Neural cell (in vitro differentiated cells): ENCODE results near the gene INTS11. TPM values are rescaled to one million over a fixed set of nuclear protein-coding genes. Genes with fewer than 3 reads are reported as not detected.

ENCODE experiments used
- H2AFZ ChIP-seq: fragments of 200-600, 300-800 bp; sonication (generic), shearing (Covaris generic); 2 replicates; pipeline ENCODE4 v1.6.0; 2014; ENCODE audit warnings: low read depth, mild to moderate bottlenecking, antibody characterized with exemption, low read length, moderate library complexity
- H3F3A ChIP-seq: fragments of 200-600 bp; shearing (Covaris generic); 2 replicates; pipeline ENCODE4 v1.6.1; 2016; ENCODE audit warnings: mild to moderate bottlenecking, moderate library complexity, mixed read lengths, antibody characterized with exemption, low read length; ENCODE audit not compliant: insufficient read depth, poor library complexity, severe bottlenecking
- H3K27ac ChIP-seq: fragments of 200-600, 300-800 bp; sonication (generic), shearing (Covaris generic); 2 replicates; pipeline ENCODE4 v1.5.1; 2014; ENCODE audit warnings: mild to moderate bottlenecking, low read length, moderate library complexity
- H3K27me3 ChIP-seq: fragments of 300-800, 200-600 bp; sonication (generic), shearing (Covaris generic); 2 replicates; pipeline ENCODE4 v1.6.0; 2014; ENCODE audit warnings: mild to moderate bottlenecking, low read depth, low read length, moderate library complexity; ENCODE audit not compliant: insufficient read depth
- H3K36me3 ChIP-seq: fragments of 300-800, 200-600 bp; sonication (generic), shearing (Covaris generic); 2 replicates; pipeline ENCODE4 v1.5.1; 2014; ENCODE audit warnings: mild to moderate bottlenecking, antibody characterized with exemption, low read length, moderate library complexity; ENCODE audit not compliant: insufficient read depth
- H3K4me2 ChIP-seq: fragments of 300-800, 200-600 bp; sonication (generic), shearing (Covaris generic); 2 replicates; pipeline ENCODE4 v1.6.0; 2014; ENCODE audit warnings: mild to moderate bottlenecking, low read length
- H3K4me3 ChIP-seq: fragments of 300-800, 200-600 bp; sonication (generic), shearing (Covaris generic); 2 replicates; pipeline ENCODE4 v1.5.1; 2014; ENCODE audit warnings: mild to moderate bottlenecking, low read length, moderate library complexity
- H3K79me2 ChIP-seq: fragments of 200-600 bp; shearing (Covaris generic); replicated peaks from 2 replicates; pipeline ENCODE4 v1.6.0; 2014; ENCODE audit warnings: mild to moderate bottlenecking, low read length, moderate library complexity; ENCODE audit not compliant: insufficient read depth
- H3K9ac ChIP-seq: fragments of 300-800, 200-600 bp; sonication (generic), shearing (Covaris generic); 2 replicates; pipeline ENCODE4 v1.6.1; 2016; ENCODE audit warnings: mild to moderate bottlenecking, low read length, mixed read lengths
- H3K9me2 ChIP-seq: fragments of 200-600 bp; shearing (Covaris generic); 2 replicates; pipeline ENCODE4 v1.6.1; 2016; ENCODE audit warnings: mild to moderate bottlenecking, low read length, mixed read lengths; ENCODE audit not compliant: insufficient read depth
- H3K9me3 ChIP-seq: fragments of 200-600, 300-800 bp; sonication (generic), shearing (Covaris generic); 2 replicates; pipeline ENCODE4 v1.6.1; 2016; ENCODE audit warnings: mild to moderate bottlenecking, mixed run types, low read length, moderate library complexity, mixed read lengths
- H4K20me1 ChIP-seq: fragments of 200-600 bp; shearing (Covaris generic); 2 replicates; pipeline ENCODE4 v1.6.1; 2016; ENCODE audit warnings: mild to moderate bottlenecking, mixed run types; ENCODE audit not compliant: insufficient read depth
- EP300 ChIP-seq: fragments of 450-650 bp; conservative IDR thresholded peaks from 2 replicates; pipeline ENCODE4 v1.6.1; 2014; ENCODE audit warnings: antibody characterized with exemption, mild to moderate bottlenecking, moderate library complexity; ENCODE audit not compliant: poor library complexity, severe bottlenecking
- EZH2 ChIP-seq: fragments of 200-600, 300-800 bp; shearing (Covaris generic), sonication (generic); IDR thresholded peaks from 2 replicates; pipeline ENCODE4 v1.6.1; 2014; ENCODE audit warnings: antibody characterized with exemption, low read length, borderline replicate concordance, mild to moderate bottlenecking; ENCODE audit not compliant: insufficient read depth, poor library complexity, severe bottlenecking
- MXI1 ChIP-seq: fragments of 450-650 bp; conservative IDR thresholded peaks from 2 replicates; pipeline ENCODE4 v1.6.1; 2014; ENCODE audit warnings: antibody characterized with exemption, mild to moderate bottlenecking; ENCODE audit not compliant: poor library complexity, severe bottlenecking
- POLR2AphosphoS5 ChIP-seq: IDR thresholded peaks from 2 replicates; pipeline ENCODE4 v1.6.1; 2012
- RAD21 ChIP-seq: fragments of 450-650 bp; conservative IDR thresholded peaks from 2 replicates; pipeline ENCODE4 v1.6.1; 2014; ENCODE audit warnings: antibody characterized with exemption, mild to moderate bottlenecking, moderate library complexity
- SMC3 ChIP-seq: fragments of 450-650 bp; conservative IDR thresholded peaks from 2 replicates; pipeline ENCODE4 v1.6.1; 2014; ENCODE audit warnings: antibody characterized with exemption, mild to moderate bottlenecking, moderate library complexity; ENCODE audit not compliant: poor library complexity
- TAF1 ChIP-seq: IDR thresholded peaks from 2 replicates; pipeline ENCODE4 v1.6.1; 2012; ENCODE audit warnings: low read depth
- polyA plus RNA-seq: library from polyadenylated mRNA; depleted of rRNA; stranded (reverse); fragments of >200 nt; gene quantifications from 2 replicates; pipeline ENCODE4 v1.2.3, GENCODE V29; 2014
- TF ChIP-seq, protein P1 (sequence below): fragments of 450-650 bp; IDR thresholded peaks from 2 replicates; pipeline ENCODE4 v1.5.1; 2014; ENCODE audit warnings: antibody characterized with exemption, mild to moderate bottlenecking, moderate library complexity; ENCODE audit not compliant: poor library complexity, severe bottlenecking
- TF ChIP-seq, protein P2 (sequence below): IDR thresholded peaks from 2 replicates; pipeline ENCODE4 v1.6.1; 2012; ENCODE audit warnings: borderline replicate concordance

INTS11 gene
- polyA plus RNA-seq, 1 donor from 2014 or later, result 131 TPM

DNA sequence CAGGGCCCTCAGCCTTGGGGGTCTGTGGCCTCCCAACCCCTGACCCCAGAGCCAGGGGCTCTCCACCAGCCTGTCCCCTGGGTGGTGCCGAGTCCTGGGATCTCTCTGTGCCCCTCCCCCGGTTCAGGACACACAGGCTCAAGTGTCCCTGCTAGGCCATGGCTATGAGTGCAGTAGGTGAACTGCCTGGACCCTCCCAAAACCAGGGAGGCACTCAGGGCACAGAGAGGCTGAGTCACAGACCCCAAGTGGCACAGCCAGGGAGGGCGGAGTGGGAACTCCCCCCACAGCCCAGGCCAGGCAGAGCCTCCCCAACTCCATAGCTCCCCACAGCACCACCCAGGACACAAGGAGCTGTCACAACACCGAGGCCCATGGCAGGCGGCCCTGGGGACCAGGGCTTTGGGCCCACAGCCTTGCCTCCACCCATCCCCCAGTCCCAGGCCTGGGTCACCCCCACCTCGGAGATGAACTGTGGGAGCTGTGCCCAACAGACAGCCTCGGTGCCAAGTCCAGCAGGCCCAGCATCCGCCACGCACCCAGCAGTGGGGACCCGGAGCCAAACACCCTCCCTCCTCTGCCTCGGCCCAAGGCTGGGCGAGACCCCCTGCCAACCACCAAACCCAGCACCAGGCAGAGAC is 21.5 kb upstream of the INTS11 start:
- TF ChIP-seq, protein P1, sequence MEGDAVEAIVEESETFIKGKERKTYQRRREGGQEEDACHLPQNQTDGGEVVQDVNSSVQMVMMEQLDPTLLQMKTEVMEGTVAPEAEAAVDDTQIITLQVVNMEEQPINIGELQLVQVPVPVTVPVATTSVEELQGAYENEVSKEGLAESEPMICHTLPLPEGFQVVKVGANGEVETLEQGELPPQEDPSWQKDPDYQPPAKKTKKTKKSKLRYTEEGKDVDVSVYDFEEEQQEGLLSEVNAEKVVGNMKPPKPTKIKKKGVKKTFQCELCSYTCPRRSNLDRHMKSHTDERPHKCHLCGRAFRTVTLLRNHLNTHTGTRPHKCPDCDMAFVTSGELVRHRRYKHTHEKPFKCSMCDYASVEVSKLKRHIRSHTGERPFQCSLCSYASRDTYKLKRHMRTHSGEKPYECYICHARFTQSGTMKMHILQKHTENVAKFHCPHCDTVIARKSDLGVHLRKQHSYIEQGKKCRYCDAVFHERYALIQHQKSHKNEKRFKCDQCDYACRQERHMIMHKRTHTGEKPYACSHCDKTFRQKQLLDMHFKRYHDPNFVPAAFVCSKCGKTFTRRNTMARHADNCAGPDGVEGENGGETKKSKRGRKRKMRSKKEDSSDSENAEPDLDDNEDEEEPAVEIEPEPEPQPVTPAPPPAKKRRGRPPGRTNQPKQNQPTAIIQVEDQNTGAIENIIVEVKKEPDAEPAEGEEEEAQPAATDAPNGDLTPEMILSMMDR, result no peak
- TF ChIP-seq EZH2 (no peak), RAD21 (no peak), EP300 (no peak), SMC3 (no peak), MXI1 (no peak), TAF1 (no peak), POLR2AphosphoS5 (no peak)
- TF ChIP-seq, protein P2, sequence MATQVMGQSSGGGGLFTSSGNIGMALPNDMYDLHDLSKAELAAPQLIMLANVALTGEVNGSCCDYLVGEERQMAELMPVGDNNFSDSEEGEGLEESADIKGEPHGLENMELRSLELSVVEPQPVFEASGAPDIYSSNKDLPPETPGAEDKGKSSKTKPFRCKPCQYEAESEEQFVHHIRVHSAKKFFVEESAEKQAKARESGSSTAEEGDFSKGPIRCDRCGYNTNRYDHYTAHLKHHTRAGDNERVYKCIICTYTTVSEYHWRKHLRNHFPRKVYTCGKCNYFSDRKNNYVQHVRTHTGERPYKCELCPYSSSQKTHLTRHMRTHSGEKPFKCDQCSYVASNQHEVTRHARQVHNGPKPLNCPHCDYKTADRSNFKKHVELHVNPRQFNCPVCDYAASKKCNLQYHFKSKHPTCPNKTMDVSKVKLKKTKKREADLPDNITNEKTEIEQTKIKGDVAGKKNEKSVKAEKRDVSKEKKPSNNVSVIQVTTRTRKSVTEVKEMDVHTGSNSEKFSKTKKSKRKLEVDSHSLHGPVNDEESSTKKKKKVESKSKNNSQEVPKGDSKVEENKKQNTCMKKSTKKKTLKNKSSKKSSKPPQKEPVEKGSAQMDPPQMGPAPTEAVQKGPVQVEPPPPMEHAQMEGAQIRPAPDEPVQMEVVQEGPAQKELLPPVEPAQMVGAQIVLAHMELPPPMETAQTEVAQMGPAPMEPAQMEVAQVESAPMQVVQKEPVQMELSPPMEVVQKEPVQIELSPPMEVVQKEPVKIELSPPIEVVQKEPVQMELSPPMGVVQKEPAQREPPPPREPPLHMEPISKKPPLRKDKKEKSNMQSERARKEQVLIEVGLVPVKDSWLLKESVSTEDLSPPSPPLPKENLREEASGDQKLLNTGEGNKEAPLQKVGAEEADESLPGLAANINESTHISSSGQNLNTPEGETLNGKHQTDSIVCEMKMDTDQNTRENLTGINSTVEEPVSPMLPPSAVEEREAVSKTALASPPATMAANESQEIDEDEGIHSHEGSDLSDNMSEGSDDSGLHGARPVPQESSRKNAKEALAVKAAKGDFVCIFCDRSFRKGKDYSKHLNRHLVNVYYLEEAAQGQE, result no peak
- Histone ChIP-seq H4K20me1 (peaks cover 13% of the 10 kb centered on the region), H3K4me3 (no peak overlapping the region), H3K9me2 (no peaks in the 10 kb centered on the region), H3K79me2 (peaks cover 12% of the 10 kb centered on the region), H3K36me3 (no peaks in the 10 kb centered on the region), H3K27ac (no peak overlapping the region), H3K27me3 (no peaks in the 10 kb centered on the region), H3F3A (no peaks in the 10 kb centered on the region), H2AFZ (no peak overlapping the region), H3K9ac (no peak overlapping the region), H3K9me3 (no peaks in the 10 kb centered on the region), H3K4me2 (no peak overlapping the region)

DNA sequence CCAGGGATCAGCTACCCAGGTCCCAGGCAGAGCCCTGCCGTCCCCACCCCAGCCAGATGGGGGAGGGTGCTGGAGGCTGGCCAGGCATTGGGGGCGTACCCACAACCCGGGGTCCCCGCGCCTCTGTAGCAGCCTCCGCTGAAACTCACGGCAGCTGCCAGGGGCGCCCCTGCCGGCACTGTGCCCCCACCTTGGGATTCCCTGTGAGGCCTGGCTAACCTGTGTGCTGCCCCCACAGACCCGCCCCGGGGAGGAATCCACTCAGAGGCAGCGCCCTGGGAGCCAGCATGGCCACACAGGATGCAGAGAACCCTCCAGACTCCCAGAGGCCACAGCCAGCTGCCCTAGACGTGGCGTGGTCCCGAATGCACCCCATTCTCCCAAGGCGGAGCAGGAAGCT is 20.9 kb upstream of the INTS11 start:
- Histone ChIP-seq H2AFZ (no peak overlapping the region), H3K9me2 (no peaks in the 10 kb centered on the region), H3K4me3 (no peak overlapping the region), H3K79me2 (peaks cover 12% of the 10 kb centered on the region), H3K27me3 (no peaks in the 10 kb centered on the region), H3K4me2 (no peak overlapping the region), H3K27ac (no peak overlapping the region), H3K9me3 (no peaks in the 10 kb centered on the region), H3K9ac (no peak overlapping the region), H3K36me3 (no peaks in the 10 kb centered on the region), H3F3A (no peaks in the 10 kb centered on the region), H4K20me1 (peaks cover 13% of the 10 kb centered on the region)
- TF ChIP-seq, protein P1, result no peak
- TF ChIP-seq SMC3 (no peak), POLR2AphosphoS5 (no peak), EZH2 (no peak), TAF1 (no peak), MXI1 (no peak), EP300 (no peak), RAD21 (no peak)
- TF ChIP-seq, protein P2, result no peak
